Gastroesophageal sphincter (tissue), 3 donors: ENCODE measurements around the gene LGALS1.

Experiments used
- EP300 ChIP-seq: sonication (generic); formaldehyde crosslinking; IDR thresholded peaks from one replicate; pipeline ENCODE4 v1.6.1; 2017; ENCODE audit warnings: antibody characterized with exemption, mild to moderate bottlenecking
- TF ChIP-seq, protein P1 (sequence below), 4 experiments: fragments of 200-600 bp in 2 of 4; fragments of 450-650 bp in 2 of 4; sonication (generic) in 1 of 4; IDR thresholded peaks; one replicate each; pipeline ENCODE4 v1.5.1; 2017 to 2019; ENCODE audit warnings: antibody characterized with exemption in 4 of 4, mild to moderate bottlenecking in 2 of 4, moderate library complexity in 2 of 4

GRCh38 chr22:37680191-37680851, 4.9 kb downstream of the LGALS1 start:
- no peak for TF ChIP-seq EP300
- TF ChIP-seq, protein P1, sequence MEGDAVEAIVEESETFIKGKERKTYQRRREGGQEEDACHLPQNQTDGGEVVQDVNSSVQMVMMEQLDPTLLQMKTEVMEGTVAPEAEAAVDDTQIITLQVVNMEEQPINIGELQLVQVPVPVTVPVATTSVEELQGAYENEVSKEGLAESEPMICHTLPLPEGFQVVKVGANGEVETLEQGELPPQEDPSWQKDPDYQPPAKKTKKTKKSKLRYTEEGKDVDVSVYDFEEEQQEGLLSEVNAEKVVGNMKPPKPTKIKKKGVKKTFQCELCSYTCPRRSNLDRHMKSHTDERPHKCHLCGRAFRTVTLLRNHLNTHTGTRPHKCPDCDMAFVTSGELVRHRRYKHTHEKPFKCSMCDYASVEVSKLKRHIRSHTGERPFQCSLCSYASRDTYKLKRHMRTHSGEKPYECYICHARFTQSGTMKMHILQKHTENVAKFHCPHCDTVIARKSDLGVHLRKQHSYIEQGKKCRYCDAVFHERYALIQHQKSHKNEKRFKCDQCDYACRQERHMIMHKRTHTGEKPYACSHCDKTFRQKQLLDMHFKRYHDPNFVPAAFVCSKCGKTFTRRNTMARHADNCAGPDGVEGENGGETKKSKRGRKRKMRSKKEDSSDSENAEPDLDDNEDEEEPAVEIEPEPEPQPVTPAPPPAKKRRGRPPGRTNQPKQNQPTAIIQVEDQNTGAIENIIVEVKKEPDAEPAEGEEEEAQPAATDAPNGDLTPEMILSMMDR (IDR thresholded peaks at IDR 0.05): no peak
